ENCODE data around the gene TMC1. TPM values are rescaled to one million over a fixed set of nuclear protein-coding genes. Genes with fewer than 3 reads are reported as not detected.
"Not testable (repeated sequence)": the region's sequence is repeated elsewhere in the genome, so short reads cannot be mapped to it uniquely, and the experiment has no call there.

TMC1 gene
- total and polyA plus RNA-seq, 4 experiments from 2014 or later: not detected

DNA sequence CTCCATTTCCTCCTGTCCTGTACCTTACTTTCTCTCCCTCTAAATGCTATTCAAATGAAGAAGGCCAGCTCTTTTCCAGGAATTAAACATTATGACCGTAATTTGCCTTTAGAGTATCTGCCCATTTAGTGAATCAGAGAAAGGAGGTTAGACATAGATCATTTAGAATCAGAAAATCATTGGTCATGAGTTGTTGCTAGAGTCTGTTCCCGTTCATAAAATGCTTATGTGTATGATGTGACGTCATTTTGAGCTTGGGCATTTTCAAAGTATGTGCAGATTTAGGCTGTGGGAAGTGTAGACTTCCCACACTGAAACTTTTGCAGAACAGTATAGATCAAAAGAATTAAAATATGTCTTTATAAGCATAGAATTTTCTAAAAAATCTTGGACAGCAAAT, 268.5 kb downstream of the TMC1 start:
- Histone ChIP-seq H3K27me3 (ENCODE audit: insufficient read depth, low read length) (no peaks in the 10 kb centered on the region), H3K27ac (ENCODE audit: low read depth, low read length) (no peak overlapping the region), H3K4me1 (ENCODE audit: insufficient read depth, low read length) (no peaks in the 10 kb centered on the region), H3K4me3 (ENCODE audit: low read length in 2 of 2) (no peak overlapping the region), H3K9me3 (ENCODE audit: control insufficient read depth in 1 of 2, low read length in 2 of 2) (no peaks in the 10 kb centered on the region), H3K36me3 (ENCODE audit: insufficient read depth, low read length) (no peaks in the 10 kb centered on the region)
- Mint-ChIP-seq H3K27me3 (peaks cover 1 to 2% of the 10 kb centered on the region in 2 donors), H3K36me3 (no peaks in the 10 kb centered on the region), H3K27ac (no peak overlapping the region), H3K9me3 (peaks cover 0 to 8% (median 3%) of the 10 kb centered on the region in 8 donors), H3K4me3 (no peak overlapping the region), H3K4me1 (peaks cover 0 to 3% (median under 1%) of the 10 kb centered on the region in 4 donors)
- ChIA-PET CTCF (ENCODE audit: partially characterized antibody) (no interaction called here), POLR2A (ENCODE audit: partially characterized antibody) (no interaction called here)
- no peak for DNase-seq
- intact Hi-C loops (cut with micrococcal nuclease): no loop called here

DNA sequence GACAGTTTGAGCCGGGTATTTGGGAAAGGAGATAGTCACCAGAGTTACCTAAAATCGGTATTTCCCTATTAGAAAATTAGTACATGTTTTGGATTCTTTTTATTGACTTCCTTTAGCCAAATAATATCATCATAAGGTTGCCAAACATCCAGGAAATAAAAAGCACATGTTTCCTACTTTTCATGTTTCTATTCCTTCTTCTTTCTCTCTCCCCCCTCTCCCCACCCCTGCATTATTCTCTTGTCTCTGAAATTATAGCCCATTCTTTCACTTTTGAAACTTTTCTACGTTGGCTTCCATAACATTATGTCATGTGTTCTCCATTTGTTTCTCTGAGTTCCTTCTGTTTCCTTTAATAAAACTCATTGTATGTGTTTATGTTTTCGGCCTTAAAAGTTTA, 269.6 kb downstream of the TMC1 start:
- ChIA-PET POLR2A (ENCODE audit: partially characterized antibody) (no interaction called here), CTCF (ENCODE audit: partially characterized antibody) (no interaction called here)
- Mint-ChIP-seq H3K36me3 (no peaks in the 10 kb centered on the region), H3K9me3 (peaks cover 2 to 17% (median 11%) of the 10 kb centered on the region in 8 donors), H3K27me3 (peaks cover 1 to 2% of the 10 kb centered on the region in 2 donors), H3K4me1 (peaks cover 0 to 3% (median under 1%) of the 10 kb centered on the region in 4 donors), H3K4me3 (no peak overlapping the region), H3K27ac (no peak overlapping the region)
- Histone ChIP-seq H3K4me1 (ENCODE audit: insufficient read depth, low read length) (no peaks in the 10 kb centered on the region), H3K36me3 (ENCODE audit: insufficient read depth, low read length) (no peaks in the 10 kb centered on the region), H3K27ac (ENCODE audit: low read depth, low read length) (no peak overlapping the region), H3K27me3 (ENCODE audit: insufficient read depth, low read length) (no peaks in the 10 kb centered on the region), H3K9me3 (ENCODE audit: control insufficient read depth in 1 of 2, low read length in 2 of 2) (no peaks in the 10 kb centered on the region), H3K4me3 (ENCODE audit: low read length in 2 of 2) (no peak overlapping the region)
- no peak for DNase-seq
- intact Hi-C loops (cut with micrococcal nuclease): no loop called here

DNA sequence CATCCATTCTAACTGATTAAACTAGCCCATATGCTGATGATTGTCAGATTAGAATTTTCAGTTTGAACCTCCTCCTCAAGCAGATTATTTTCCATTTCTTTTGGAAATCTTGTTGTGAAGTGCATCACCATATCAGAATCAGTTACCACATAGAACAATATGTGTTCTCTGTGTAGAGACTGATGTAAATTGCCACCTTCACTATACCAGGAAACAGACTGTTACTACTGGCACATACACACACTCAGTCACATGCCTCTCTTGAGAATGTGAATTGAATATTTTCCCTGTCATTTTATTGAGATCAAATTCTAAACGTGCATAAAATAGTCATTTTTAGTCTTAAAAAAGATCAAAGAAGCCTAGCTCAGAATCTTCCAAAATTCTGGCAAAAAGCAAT, 270.0 kb downstream of the TMC1 start:
- no peaks in the 10 kb centered on the region for H3K36me3 Mint-ChIP-seq
- peaks cover 2 to 18% (median 13%) of the 10 kb centered on the region in 8 donors for H3K9me3 Mint-ChIP-seq
- H3K9me3 ChIP-seq (ENCODE audit: control insufficient read depth in 1 of 2, low read length in 2 of 2): no peaks in the 10 kb centered on the region
- CTCF ChIA-PET (ENCODE audit: partially characterized antibody): no interaction called here
- H3K27ac ChIP-seq (ENCODE audit: low read depth, low read length): no peak overlapping the region
- peaks cover 0 to 3% (median under 1%) of the 10 kb centered on the region in 4 donors for H3K4me1 Mint-ChIP-seq
- no peaks in the 10 kb centered on the region for H3K4me1 ChIP-seq (ENCODE audit: insufficient read depth, low read length)
- no peak overlapping the region for H3K27ac Mint-ChIP-seq
- H3K27me3 Mint-ChIP-seq: peaks cover 1 to 4% of the 10 kb centered on the region in 2 donors
- intact Hi-C loops (cut with micrococcal nuclease): no loop called here
- DNase-seq: no peak
- no peak overlapping the region for H3K4me3 ChIP-seq (ENCODE audit: low read length in 2 of 2)
- no peak overlapping the region for H3K4me3 Mint-ChIP-seq
- H3K36me3 ChIP-seq (ENCODE audit: insufficient read depth, low read length): no peaks in the 10 kb centered on the region
- H3K27me3 ChIP-seq (ENCODE audit: insufficient read depth, low read length): no peaks in the 10 kb centered on the region
- POLR2A ChIA-PET (ENCODE audit: partially characterized antibody): no interaction called here

DNA sequence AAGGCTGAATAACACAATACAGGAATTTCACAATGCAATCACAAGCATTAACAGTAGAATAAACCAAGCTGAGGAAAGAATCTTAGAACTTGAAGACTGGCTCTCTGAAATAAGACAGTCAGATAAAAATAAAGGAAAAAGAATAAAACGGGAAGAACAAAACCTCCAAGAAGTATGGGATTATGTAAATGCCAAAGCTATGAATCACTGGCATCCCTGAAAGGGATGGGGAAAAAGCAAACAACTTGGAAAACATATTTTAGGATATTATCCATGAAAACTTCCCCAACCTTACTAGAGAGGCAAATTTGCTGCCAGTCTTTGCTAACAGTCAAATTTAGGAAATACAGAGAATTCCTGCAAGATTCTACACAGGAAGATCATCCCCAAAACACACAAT, 273.5 kb downstream of the TMC1 start:
- intact Hi-C loops (cut with micrococcal nuclease): no loop called here
- H3K9me3 ChIP-seq (ENCODE audit: control insufficient read depth in 1 of 2, low read length in 2 of 2): no peaks in the 10 kb centered on the region
- no peaks in the 10 kb centered on the region for H3K27me3 ChIP-seq (ENCODE audit: insufficient read depth, low read length)
- Mint-ChIP-seq H3K27me3 (peaks cover 4 to 8% of the 10 kb centered on the region in 2 donors), H3K27ac (no peak overlapping the region), H3K4me1 (no peaks in the 10 kb centered on the region), H3K4me3 (no peak overlapping the region), H3K9me3 (peaks cover 5 to 25% (median 14%) of the 10 kb centered on the region in 8 donors), H3K36me3 (no peaks in the 10 kb centered on the region)
- H3K4me3 ChIP-seq (ENCODE audit: low read length in 2 of 2): no peak overlapping the region
- no peaks in the 10 kb centered on the region for H3K36me3 ChIP-seq (ENCODE audit: insufficient read depth, low read length)
- H3K4me1 ChIP-seq (ENCODE audit: insufficient read depth, low read length): no peaks in the 10 kb centered on the region
- no peak for DNase-seq
- ChIA-PET CTCF (ENCODE audit: partially characterized antibody) (no interaction called here), POLR2A (ENCODE audit: partially characterized antibody) (no interaction called here)
- H3K27ac ChIP-seq (ENCODE audit: low read depth, low read length): no peak overlapping the region

DNA sequence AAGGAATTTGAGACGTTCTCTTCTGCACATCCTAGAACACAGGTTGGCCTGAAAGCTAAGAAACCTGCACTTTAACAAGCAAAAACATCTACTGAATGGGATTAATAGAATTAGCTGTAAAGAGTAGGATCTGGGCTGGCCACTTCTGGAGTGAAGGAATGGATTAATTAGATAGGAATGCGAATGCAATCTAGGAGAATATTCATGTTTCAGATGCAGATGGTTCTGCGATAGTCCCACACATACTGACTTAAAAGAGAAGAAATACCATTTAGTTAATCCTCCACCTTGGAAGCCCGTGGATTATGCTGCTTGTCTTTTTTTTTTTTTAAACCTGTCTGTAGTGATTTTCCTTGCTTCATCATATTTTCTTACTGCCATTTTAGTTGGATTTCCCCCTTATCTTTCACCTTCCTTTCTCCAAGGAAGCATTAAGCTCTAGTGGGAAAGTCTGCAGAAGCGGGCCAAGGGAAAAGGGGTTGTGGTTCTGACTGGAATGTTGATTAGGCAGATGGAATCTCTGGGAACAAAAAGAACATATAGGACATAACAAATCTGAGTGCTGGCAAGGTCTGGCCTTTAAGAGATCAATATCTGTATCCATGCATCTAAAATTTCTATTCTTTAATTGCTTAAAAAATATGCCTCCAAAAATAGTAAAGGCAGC, 279.1 kb downstream of the TMC1 start:
- Mint-ChIP-seq H3K4me1 (no peaks in the 10 kb centered on the region), H3K9me3 (peaks cover 2 to 21% (median 5%) of the 10 kb centered on the region in 8 donors), H3K4me3 (no peak overlapping the region), H3K27me3 (peaks cover 3 to 10% of the 10 kb centered on the region in 2 donors), H3K27ac (no peak overlapping the region), H3K36me3 (no peaks in the 10 kb centered on the region)
- CTCF ChIA-PET (ENCODE audit: partially characterized antibody): no interaction called here
- POLR2A ChIA-PET (ENCODE audit: partially characterized antibody): no interaction called here
- Histone ChIP-seq H3K4me3 (ENCODE audit: low read length in 2 of 2) (no peak overlapping the region), H3K4me1 (ENCODE audit: insufficient read depth, low read length) (no peaks in the 10 kb centered on the region), H3K9me3 (ENCODE audit: control insufficient read depth in 1 of 2, low read length in 2 of 2) (no peaks in the 10 kb centered on the region), H3K36me3 (ENCODE audit: insufficient read depth, low read length) (no peaks in the 10 kb centered on the region), H3K27me3 (ENCODE audit: insufficient read depth, low read length) (no peaks in the 10 kb centered on the region), H3K27ac (ENCODE audit: low read depth, low read length) (no peak overlapping the region)
- intact Hi-C loops (cut with micrococcal nuclease): no loop called here
- DNase-seq: no peak

DNA sequence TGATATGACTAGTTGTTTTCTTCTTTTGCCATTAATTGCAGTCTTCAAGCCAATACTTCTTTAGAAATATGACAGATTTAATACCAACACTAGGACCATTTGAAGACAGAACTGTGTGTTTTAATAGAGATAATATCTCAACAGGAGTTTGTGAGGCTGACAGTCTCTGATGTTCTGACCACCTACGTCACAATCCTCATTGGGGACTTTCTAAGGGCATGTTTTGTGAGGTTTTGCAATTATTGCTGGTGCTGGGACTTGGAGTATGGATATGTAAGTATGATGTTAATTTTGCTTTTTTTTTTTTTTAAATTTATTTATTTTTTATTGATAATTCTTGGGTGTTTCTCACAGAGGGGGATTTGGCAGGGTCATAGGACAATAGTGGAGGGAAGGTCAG, 283.8 kb downstream of the TMC1 start:
- H3K36me3 ChIP-seq (ENCODE audit: insufficient read depth, low read length): no peaks in the 10 kb centered on the region
- peaks cover 0 to 3% (median 0%) of the 10 kb centered on the region in 8 donors for H3K9me3 Mint-ChIP-seq
- H3K4me1 Mint-ChIP-seq: no peaks in the 10 kb centered on the region
- no peaks in the 10 kb centered on the region for H3K27me3 ChIP-seq (ENCODE audit: insufficient read depth, low read length)
- H3K4me3 Mint-ChIP-seq: no peak overlapping the region
- H3K36me3 Mint-ChIP-seq: no peaks in the 10 kb centered on the region
- H3K4me1 ChIP-seq (ENCODE audit: insufficient read depth, low read length): no peaks in the 10 kb centered on the region
- ChIA-PET CTCF (ENCODE audit: partially characterized antibody) (no interaction called here), POLR2A (ENCODE audit: partially characterized antibody) (no interaction called here)
- no peak overlapping the region for H3K27ac Mint-ChIP-seq
- no peaks in the 10 kb centered on the region for H3K9me3 ChIP-seq (ENCODE audit: control insufficient read depth in 1 of 2, low read length in 2 of 2)
- H3K27ac ChIP-seq (ENCODE audit: low read depth, low read length): no peak overlapping the region
- no peak for DNase-seq
- intact Hi-C loops (cut with micrococcal nuclease): no loop called here
- peaks cover 0 to 5% of the 10 kb centered on the region in 2 donors for H3K27me3 Mint-ChIP-seq
- H3K4me3 ChIP-seq (ENCODE audit: low read length in 2 of 2): no peak overlapping the region

DNA sequence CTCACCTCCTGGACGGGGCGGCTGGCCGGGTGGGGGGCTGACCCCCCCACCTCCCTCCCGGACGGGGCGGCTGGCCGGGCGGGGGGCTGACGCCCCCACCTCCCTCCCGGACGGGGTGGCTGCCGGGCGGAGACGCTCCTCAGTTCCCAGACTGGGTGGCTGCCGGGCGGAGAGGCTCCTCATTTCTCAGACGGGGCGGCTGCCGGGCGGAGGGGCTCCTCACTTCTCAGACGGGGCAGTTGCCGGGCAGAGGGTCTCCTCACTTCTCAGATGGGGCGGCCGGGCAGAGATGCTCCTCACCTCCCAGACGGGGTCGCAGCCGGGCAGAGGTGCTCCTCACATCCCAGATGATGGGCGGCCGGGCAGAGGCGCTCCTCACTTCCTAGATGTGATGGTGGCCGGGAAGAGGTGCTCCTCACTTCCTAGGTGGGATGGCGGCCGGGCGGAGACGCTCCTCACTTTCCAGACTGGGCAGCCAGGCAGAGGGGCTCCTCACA, 285.0 kb downstream of the TMC1 start:
- H3K9me3 Mint-ChIP-seq; POLR2A ChIA-PET (ENCODE audit: partially characterized antibody); H3K27ac ChIP-seq (ENCODE audit: low read depth, low read length); H3K4me3 Mint-ChIP-seq; H3K4me1 Mint-ChIP-seq; DNase-seq; H3K27ac Mint-ChIP-seq; CTCF ChIA-PET (ENCODE audit: partially characterized antibody); H3K36me3 ChIP-seq (ENCODE audit: insufficient read depth, low read length); H3K9me3 ChIP-seq (ENCODE audit: control insufficient read depth in 1 of 2, low read length in 2 of 2); H3K27me3 Mint-ChIP-seq; H3K4me3 ChIP-seq (ENCODE audit: low read length in 2 of 2); H3K36me3 Mint-ChIP-seq; H3K4me1 ChIP-seq (ENCODE audit: insufficient read depth, low read length); H3K27me3 ChIP-seq (ENCODE audit: insufficient read depth, low read length); intact Hi-C loops (cut with micrococcal nuclease): not testable (repeated sequence)

Data from CD4-positive, alpha-beta memory T cell (primary cell).